ENCODE results near the gene ACAD9.
"Not testable (repeated sequence)": the region's sequence is repeated elsewhere in the genome, so short reads cannot be mapped to it uniquely, and the experiment has no call there.

ACAD9 gene

GRCh38 chr3:128879125-128879969 lies at the start of gene ACAD9:
ACAD9 (plus strand) TSS chr3:128879620; CDS start chr3:128879692, 72 bp downstream.
- Histone ChIP-seq H3K9ac (peak within 1 kb of the TSS; percentile 95), H3K27ac (peak within 1 kb of the TSS; percentile 95), H3K9me3 (no peaks in the 10 kb centered on the region), H3K4me3 (peak within 1 kb of the TSS; percentile 83), H4K20me1 (peaks cover 16% of the 10 kb centered on the region), H3K36me3 (peaks cover 32% of the 10 kb centered on the region), H3K27me3 (no peaks in the 10 kb centered on the region), H3K4me1 (peaks cover 51% of the 10 kb centered on the region), H3K4me2 (peak within 1 kb of the TSS; percentile 97)
- no peak for TF ChIP-seq Cebpa-rat (IDR thresholded peaks at IDR 0.05)

- H3K36me3 ChIP-seq, H3K4me2 ChIP-seq, H3K4me1 ChIP-seq, H3K9me3 ChIP-seq, H3K27ac ChIP-seq, H3K27me3 ChIP-seq, H4K20me1 ChIP-seq, H3K4me3 ChIP-seq, H3K9ac ChIP-seq: not testable (repeated sequence)
These were observed 49.3 kb upstream of the ACAD9 start for GRCh38 chr3:128829925-128830625.

- H3K27me3 ChIP-seq, H3K9me3 ChIP-seq, H3K27ac ChIP-seq, H3K4me3 ChIP-seq, H3K4me2 ChIP-seq, H3K9ac ChIP-seq, H3K36me3 ChIP-seq, H3K4me1 ChIP-seq, H4K20me1 ChIP-seq: not testable (repeated sequence)
These were observed 48.7 kb upstream of the ACAD9 start for GRCh38 chr3:128830762-128831161.

- H3K27ac ChIP-seq: not testable (repeated sequence)
These were observed 46.4 kb upstream of the ACAD9 start for GRCh38 chr3:128832979-128833378.

GRCh38 chr3:128835096-128835495 lies 44.3 kb upstream of the ACAD9 start:
- Histone ChIP-seq H3K27ac (no peak overlapping the region), H3K4me2 (no peak overlapping the region), H3K27me3 (no peaks in the 10 kb centered on the region), H3K4me1 (no peaks in the 10 kb centered on the region), H3K9me3 (no peaks in the 10 kb centered on the region), H4K20me1 (no peaks in the 10 kb centered on the region), H3K36me3 (no peaks in the 10 kb centered on the region), H3K4me3 (no peak overlapping the region), H3K9ac (no peak overlapping the region)
- TF ChIP-seq Cebpa-rat (IDR thresholded peaks at IDR 0.05): no peak

More at GRCh38 chr3:128832979-128833378, 46.4 kb upstream of the ACAD9 start:
- not testable (repeated sequence) for H3K36me3 ChIP-seq, H3K4me1 ChIP-seq, H3K4me2 ChIP-seq, H3K9me3 ChIP-seq, H3K27me3 ChIP-seq, H3K9ac ChIP-seq, H4K20me1 ChIP-seq, H3K4me3 ChIP-seq

GRCh38 chr3:128841926-128842920 lies 37.2 kb upstream of the ACAD9 start:
- no peak for TF ChIP-seq Cebpa-rat (IDR thresholded peaks at IDR 0.05)
- no peaks in the 10 kb centered on the region for H4K20me1 ChIP-seq
- H3K27me3 ChIP-seq: no peaks in the 10 kb centered on the region
- no peak overlapping the region for H3K27ac ChIP-seq
- H3K9ac ChIP-seq: no peak overlapping the region
- H3K9me3 ChIP-seq: no peaks in the 10 kb centered on the region
- no peak overlapping the region for H3K4me2 ChIP-seq
- H3K4me3 ChIP-seq: no peak overlapping the region
- H3K4me1 ChIP-seq: peaks cover 30% of the 10 kb centered on the region
- H3K36me3 ChIP-seq: no peaks in the 10 kb centered on the region

- Histone ChIP-seq H3K4me1 (peaks cover 39% of the 10 kb centered on the region), H3K4me2 (peak overlapping the region; percentile 96), H3K36me3 (no peaks in the 10 kb centered on the region), H4K20me1 (no peaks in the 10 kb centered on the region), H3K27ac (peak overlapping the region; percentile 90), H3K9ac (no peak overlapping the region), H3K27me3 (no peaks in the 10 kb centered on the region), H3K9me3 (no peaks in the 10 kb centered on the region), H3K4me3 (no peak overlapping the region)
- no peak for TF ChIP-seq Cebpa-rat (IDR thresholded peaks at IDR 0.05)
These were observed 34.9 kb upstream of the ACAD9 start for GRCh38 chr3:128844502-128844901.

GRCh38 chr3:128845119-128845777 lies 34.2 kb upstream of the ACAD9 start:
- Histone ChIP-seq H3K4me2 (peak overlapping the region; percentile 96), H3K4me3 (peak overlapping the region; percentile 62), H3K36me3 (no peaks in the 10 kb centered on the region), H3K9ac (0 out of 2 replicates have a peak overlapping the region, but pooled peaks have one; percentile 5), H4K20me1 (no peaks in the 10 kb centered on the region), H3K9me3 (no peaks in the 10 kb centered on the region), H3K27me3 (no peaks in the 10 kb centered on the region), H3K4me1 (peaks cover 46% of the 10 kb centered on the region), H3K27ac (peak overlapping the region; percentile 90)
- no peak for TF ChIP-seq Cebpa-rat (IDR thresholded peaks at IDR 0.05)

Measured in BLaER1 (cell line).